NCI-H2196 (cell line): Measurements from ENCODE around the gene F12.

Experiments used
- DNase-seq: peaks from one replicate; lab custom pipeline; 2025; ENCODE audit not compliant: unreplicated experiment; lab: John Stamatoyannopoulos, UW

The F12 gene

DNA sequence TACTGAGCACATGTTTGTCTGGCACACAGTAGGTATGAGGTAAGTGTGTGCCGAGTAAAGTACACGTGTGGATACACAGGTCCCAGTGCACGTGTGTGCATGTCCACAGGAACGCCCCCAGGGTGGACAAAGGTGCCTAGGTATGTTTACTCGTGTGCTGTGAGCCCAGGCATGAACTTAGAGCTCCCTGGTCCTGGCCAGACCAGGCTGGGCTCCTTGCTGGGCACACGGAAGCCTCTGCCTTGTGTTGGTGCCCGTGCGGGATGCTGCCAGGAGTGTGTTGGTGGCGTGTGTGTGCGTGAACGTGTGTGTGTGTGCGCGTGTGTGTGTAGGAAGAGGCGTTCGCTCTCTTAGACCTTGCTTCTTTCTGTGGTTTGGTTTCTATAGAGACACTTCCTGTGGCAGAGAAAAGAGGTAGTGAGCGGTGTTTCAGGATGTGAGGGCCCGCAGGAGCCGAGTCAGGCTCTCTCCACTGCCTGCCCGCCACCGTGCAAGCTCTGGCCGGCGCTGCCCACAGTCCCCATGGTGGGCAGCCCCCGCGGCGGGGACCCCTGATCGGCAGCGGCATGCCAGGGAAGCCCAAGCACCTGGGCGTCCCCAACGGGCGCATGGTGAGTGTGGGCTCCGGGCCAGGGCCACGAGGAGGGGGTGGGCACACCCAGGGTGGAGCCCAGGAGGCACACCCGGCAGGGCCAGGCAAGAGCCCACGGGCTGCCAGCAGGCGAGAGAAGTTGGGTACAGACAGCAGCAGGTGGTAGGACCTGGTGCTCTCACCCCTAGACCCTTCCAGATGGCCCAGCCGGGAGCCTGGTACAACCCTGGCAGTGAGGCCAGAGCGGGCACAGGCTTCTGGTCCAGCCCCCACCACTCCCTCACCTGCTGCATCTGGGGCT lies 51.7 kb downstream of the F12 start, which contains the start of gene RGS14:
TSS of gene RGS14 (plus strand) at position 466 of the 893 bp plus-strand sequence. CDS start at position 567, 101 bp downstream.
- DNase-seq = peak; percentile 62

DNA sequence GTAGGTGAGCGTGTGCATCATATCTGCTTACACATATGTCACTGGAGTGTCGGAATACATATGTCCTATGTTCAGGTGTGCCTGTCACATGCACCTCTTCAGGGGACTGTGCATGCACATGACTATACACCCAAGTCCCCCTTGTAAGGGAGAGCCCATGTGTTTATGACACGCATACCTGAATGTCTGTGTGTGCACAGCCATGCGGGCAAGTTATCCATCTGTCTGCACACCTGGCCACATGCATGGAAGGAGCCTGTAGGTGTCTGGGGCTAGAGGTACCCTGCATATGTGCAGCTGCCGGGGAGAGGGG lies 52.3 kb downstream of the F12 start:
- no peak for DNase-seq

DNA sequence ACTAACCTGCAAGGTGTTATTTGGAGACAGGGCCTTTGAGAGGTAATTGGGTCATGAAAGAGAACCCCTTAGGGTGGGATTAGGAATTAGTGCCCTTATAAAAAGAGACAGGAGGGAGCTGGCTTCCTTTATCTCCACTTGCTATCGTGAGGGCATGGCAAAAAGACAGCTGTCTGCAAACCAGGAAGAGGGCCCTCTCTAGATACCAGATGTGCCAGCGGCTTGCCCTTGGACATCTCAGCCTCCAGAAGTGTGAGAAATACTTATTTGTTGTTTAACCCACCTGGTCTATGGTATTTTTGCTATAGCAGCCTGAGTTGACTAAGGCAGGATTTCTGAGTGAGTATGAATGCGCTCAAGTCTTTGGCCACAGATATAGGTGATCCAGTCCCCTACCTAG lies 52.6 kb downstream of the F12 start:
- no peak for DNase-seq

GRCh38 chr5:177355868-177356168 lies 53.5 kb downstream of the F12 start:
- no peak for DNase-seq

DNA sequence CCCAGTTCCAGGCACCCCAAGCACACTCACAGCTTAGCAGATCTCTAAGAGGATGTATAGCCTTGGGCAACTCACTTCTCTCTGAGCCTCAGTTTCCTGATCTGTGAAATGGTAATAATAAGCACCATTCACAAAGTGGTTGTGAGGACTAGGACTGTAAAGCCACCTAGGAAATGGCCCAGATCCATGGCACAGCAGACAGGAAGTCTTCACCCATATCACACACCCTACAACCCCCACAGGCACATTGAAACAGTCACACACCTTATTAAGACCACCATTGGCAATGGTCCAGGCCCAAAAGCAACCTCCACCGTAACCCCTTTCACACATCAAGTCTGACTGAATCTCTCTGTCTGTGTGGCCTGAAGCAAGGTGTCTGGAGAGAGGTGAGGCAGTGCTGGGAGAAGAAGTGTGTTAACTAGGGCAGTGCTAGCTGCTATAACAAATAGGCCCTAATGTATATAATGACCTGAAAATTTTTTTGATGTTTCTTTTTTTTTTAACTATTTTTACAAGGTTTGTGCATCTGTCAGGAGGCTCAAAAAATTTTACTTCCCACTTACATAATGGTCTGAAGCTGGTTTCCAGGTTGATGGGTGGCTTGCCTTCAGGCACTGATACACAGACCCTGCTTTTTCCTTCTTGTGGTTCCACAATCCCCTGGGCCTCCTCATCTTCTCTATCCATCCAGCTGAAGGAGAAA lies 54.0 kb downstream of the F12 start:
- DNase-seq = no peak

GRCh38 chr5:177354711-177355110 lies 54.7 kb downstream of the F12 start:
- DNase-seq = no peak

DNA sequence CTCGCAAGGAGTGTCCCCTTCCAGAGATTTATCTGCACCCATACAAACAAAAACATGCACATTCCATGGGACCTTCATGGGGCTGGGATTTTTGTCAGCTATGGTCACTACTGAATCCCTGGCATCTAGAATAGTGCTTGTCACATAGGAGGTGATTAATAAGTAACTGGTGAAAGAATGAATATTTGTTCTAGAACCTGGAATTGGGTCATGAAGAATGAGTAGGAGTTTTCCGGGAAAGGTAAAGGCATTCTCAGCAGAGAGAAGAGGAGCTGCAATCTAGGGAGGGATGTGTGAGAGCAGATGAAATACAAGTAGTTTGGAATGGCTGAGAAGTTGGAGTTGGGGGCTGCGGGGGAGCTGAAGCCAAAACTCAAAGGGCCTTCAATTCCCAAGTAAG lies 55.1 kb downstream of the F12 start:
- DNase-seq = no peak

DNA sequence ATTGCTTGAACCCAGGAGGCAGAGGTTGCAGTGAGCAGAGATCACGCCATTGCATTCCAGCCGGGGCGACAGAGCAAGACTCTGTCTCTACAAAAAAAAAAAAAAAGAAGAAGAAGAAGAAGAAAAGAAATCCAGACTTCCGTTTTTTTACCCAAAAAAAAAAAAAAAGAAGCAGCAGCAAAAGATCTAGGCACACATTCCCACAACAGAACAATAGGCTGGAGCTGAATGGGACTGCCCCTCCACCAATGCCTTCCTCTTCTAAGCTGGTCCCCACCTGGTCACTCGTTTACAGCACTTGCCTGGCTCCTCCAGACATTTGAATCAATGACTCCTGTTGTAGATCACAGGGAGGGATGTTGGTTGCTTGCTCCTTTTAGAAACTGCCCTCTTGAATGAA lies 56.3 kb downstream of the F12 start:
- no peak for DNase-seq
